Femur (tissue), 1 donor: Measurements from ENCODE around the gene PRR11.
"Not testable (repeated sequence)": the region's sequence is repeated elsewhere in the genome, so short reads cannot be mapped to it uniquely, and the experiment has no call there.

Experiments used
- DNase-seq: peaks from one replicate; pipeline ENCODE4 v3.0.0-alpha.2; 2017

PRR11 gene

GRCh38 chr17:59220328-59221158 lies 65.0 kb downstream of the PRR11 start, which contains the start of gene GDPD1:
Gene GDPD1 (plus strand): TSS chr17:59220511. CDS start chr17:59220610, 99 bp downstream.
- peak; percentile 96 for DNase-seq

DNA sequence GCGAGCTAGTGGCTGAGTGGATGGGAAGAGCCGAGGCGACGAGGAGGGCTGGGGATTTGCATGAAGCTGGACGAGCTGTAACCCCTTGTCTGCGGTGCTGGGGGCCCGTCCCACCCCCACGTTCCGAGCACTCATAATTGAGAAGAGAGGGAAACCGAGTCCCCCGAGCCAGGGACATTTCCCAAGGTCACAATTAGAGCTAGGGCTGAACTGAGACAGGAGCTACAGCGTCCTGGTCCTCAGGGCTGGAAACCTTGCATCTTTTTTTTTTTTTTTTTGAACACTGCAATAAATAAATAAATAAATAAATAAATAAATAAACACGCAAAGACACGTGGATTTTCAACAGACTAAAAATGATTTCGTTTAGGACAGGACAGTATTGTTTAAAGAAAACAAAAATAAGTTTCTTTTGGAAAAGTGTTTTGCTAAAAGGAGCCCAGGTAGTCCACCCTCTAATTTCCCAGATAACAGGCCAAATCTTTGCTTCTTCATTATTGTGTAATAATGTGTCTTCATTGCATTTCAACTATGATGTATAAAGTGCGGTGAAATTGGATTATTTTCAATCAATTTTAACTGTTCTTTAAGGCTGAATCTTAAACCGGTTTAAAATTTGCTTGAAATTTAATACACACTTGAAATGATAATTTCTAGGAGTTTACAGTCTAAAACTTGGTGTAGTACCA lies 65.8 kb downstream of the PRR11 start:
- DNase-seq: no peak

DNA sequence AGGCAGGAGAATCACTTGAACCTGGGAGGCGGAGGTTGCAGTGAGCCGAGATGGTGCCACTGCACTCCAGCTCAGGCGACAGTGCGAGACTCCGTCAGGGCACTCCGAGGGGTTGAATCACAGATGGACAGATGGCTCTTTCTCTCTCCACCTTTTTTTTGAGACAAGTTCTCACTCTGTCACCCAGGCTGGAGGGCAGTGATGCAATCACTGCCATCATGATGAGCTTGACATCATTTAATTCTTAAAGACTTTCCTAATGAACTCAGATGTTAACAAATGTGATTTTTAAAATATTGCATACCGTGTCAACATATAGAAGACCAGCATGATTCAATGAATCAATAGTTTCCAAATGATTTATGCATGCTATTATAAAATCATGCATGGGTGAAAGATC lies 68.3 kb downstream of the PRR11 start:
- no peak for DNase-seq

- DNase-seq: not testable (repeated sequence)
These were observed 73.0 kb downstream of the PRR11 start for GRCh38 chr17:59228588-59228987.

GRCh38 chr17:59230764-59231163 lies 75.2 kb downstream of the PRR11 start:
- DNase-seq: no peak

- no peak for DNase-seq
These were observed 79.1 kb downstream of the PRR11 start for GRCh38 chr17:59234631-59235030.

- no peak for DNase-seq
These were observed 83.4 kb downstream of the PRR11 start for GRCh38 chr17:59238906-59239305.

GRCh38 chr17:59244081-59244480 lies 88.5 kb downstream of the PRR11 start:
- no peak for DNase-seq
